ENCODE data around the gene C6orf15.

Gene C6orf15

DNA sequence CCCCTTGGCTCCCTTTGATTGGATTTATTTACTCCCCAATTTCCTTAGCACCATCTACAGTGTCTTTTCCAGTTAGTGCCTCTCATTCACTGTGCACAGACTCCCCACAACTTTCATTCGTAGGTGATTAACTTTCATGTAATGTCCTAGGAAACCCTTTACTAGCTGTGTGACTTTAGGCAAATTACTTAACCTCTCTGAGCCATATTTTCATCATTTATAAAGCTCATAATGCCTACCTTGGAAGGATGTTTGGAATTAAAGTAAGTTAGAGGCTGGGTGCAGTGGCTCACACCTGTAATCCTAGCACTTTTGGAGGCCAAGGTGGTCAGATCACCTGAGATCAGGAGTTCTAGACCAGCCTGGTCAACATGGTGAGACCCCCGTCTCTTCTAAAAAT is 20.1 kb downstream of the C6orf15 start:
- TF ChIP-seq EZH2phosphoT487 (IDR thresholded peaks at IDR 0.05; ENCODE audit: low read length) (no peak), EZH2 (optimal IDR thresholded peaks at IDR 0.05; ENCODE audit: low read depth, low read length) (no peak)
- TF ChIP-seq, protein P1, sequence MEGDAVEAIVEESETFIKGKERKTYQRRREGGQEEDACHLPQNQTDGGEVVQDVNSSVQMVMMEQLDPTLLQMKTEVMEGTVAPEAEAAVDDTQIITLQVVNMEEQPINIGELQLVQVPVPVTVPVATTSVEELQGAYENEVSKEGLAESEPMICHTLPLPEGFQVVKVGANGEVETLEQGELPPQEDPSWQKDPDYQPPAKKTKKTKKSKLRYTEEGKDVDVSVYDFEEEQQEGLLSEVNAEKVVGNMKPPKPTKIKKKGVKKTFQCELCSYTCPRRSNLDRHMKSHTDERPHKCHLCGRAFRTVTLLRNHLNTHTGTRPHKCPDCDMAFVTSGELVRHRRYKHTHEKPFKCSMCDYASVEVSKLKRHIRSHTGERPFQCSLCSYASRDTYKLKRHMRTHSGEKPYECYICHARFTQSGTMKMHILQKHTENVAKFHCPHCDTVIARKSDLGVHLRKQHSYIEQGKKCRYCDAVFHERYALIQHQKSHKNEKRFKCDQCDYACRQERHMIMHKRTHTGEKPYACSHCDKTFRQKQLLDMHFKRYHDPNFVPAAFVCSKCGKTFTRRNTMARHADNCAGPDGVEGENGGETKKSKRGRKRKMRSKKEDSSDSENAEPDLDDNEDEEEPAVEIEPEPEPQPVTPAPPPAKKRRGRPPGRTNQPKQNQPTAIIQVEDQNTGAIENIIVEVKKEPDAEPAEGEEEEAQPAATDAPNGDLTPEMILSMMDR (IDR thresholded peaks at IDR 0.05; ENCODE audit: low read length), result no peak
- H3F3A ChIP-seq (ENCODE audit: insufficient read depth, low read length), result peaks cover 3% of the 10 kb centered on the region; the same call in 1 of the 2 replicates
- H3K36me3 ChIP-seq (replicated peaks; ENCODE audit: insufficient read depth, low read length), result no peaks in the 10 kb centered on the region
- no peak overlapping the region for H3K27ac ChIP-seq (ENCODE audit: low read length)
- no peak overlapping the region for H3K4me3 ChIP-seq (ENCODE audit: low read length)
- H3K9ac ChIP-seq (ENCODE audit: low read length), result no peak overlapping the region
- H3K9me2 ChIP-seq (replicated peaks; ENCODE audit: insufficient read depth, low read length), result no peaks in the 10 kb centered on the region
- H2AFZ ChIP-seq (ENCODE audit: low read length), result no peak overlapping the region
- no peak overlapping the region for H3K4me2 ChIP-seq (ENCODE audit: low read depth, low read length)
- H4K20me1 ChIP-seq (ENCODE audit: insufficient read depth, low read length), result no peaks in the 10 kb centered on the region
- no peaks in the 10 kb centered on the region for H3K79me2 ChIP-seq (ENCODE audit: low read length)
- H3K27me3 ChIP-seq (replicated peaks; ENCODE audit: insufficient read depth, low read length), result no peaks in the 10 kb centered on the region
- no peaks in the 10 kb centered on the region for H3K9me3 ChIP-seq (replicated peaks; ENCODE audit: insufficient read depth, low read length)
- peaks cover 13% of the 10 kb centered on the region for H3K4me1 ChIP-seq (ENCODE audit: low read length)
- DNase-seq, result no peak

DNA sequence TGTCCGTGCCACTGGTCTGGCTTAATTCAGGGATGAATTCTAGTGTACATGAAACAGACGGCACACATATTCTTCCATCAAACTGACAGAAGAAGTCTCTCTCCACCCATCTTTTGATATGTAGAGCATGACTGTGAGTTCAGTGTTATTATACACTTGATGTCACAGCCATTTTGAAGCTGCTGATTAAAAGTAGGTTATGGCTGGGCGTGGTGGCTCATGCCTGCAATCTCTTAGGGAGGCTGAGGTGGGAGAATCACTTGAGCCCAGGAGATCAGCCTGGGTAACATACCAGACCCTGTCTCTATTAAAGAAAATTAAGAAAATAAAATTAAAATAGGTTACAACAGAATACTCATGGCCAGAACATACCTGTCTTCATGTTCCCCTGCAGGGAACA is 20.7 kb downstream of the C6orf15 start:
- Histone ChIP-seq H3K9me3 (replicated peaks; ENCODE audit: insufficient read depth, low read length) (no peaks in the 10 kb centered on the region), H3K4me2 (ENCODE audit: low read depth, low read length) (no peak overlapping the region), H3K4me3 (ENCODE audit: low read length) (no peak overlapping the region), H3K9ac (ENCODE audit: low read length) (no peak overlapping the region), H3F3A (ENCODE audit: insufficient read depth, low read length) (peaks cover 2% of the 10 kb centered on the region; the same call in 1 of the 2 replicates), H3K27ac (ENCODE audit: low read length) (no peak overlapping the region), H3K36me3 (replicated peaks; ENCODE audit: insufficient read depth, low read length) (no peaks in the 10 kb centered on the region), H3K79me2 (ENCODE audit: low read length) (no peaks in the 10 kb centered on the region), H3K4me1 (ENCODE audit: low read length) (peaks cover 13% of the 10 kb centered on the region), H3K9me2 (replicated peaks; ENCODE audit: insufficient read depth, low read length) (no peaks in the 10 kb centered on the region), H3K27me3 (replicated peaks; ENCODE audit: insufficient read depth, low read length) (no peaks in the 10 kb centered on the region), H4K20me1 (ENCODE audit: insufficient read depth, low read length) (no peaks in the 10 kb centered on the region), H2AFZ (ENCODE audit: low read length) (no peak overlapping the region)
- TF ChIP-seq EZH2phosphoT487 (IDR thresholded peaks at IDR 0.05; ENCODE audit: low read length) (no peak), EZH2 (optimal IDR thresholded peaks at IDR 0.05; ENCODE audit: low read depth, low read length) (no peak)
- TF ChIP-seq, protein P1 (IDR thresholded peaks at IDR 0.05; ENCODE audit: low read length), result no peak
- no peak for DNase-seq

DNA sequence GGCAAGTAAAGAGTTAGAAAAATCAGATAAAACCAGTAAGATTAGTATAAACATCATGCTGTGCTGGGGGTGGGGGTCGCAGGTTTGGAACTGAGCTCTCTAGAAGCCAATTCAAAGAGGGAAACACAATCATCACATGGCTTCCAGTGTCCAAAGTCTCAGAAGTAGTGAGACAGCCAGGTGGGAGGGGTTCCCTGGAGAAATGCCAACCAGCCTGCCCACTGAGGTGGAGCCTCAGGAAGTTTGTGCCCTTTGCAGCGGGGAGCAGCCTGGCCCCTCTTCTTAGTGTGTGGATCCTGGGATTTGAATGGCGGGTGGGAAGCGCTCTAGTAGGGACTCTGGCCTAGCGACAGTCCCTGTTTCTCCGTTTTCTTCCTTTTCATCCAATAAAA is 21.4 kb downstream of the C6orf15 start:
- no peaks in the 10 kb centered on the region for H3K36me3 ChIP-seq (replicated peaks; ENCODE audit: insufficient read depth, low read length)
- H2AFZ ChIP-seq (ENCODE audit: low read length), result no peak overlapping the region
- H3K4me3 ChIP-seq (ENCODE audit: low read length), result no peak overlapping the region
- H3F3A ChIP-seq (ENCODE audit: insufficient read depth, low read length), result no peaks in the 10 kb centered on the region
- no peaks in the 10 kb centered on the region for H3K9me2 ChIP-seq (replicated peaks; ENCODE audit: insufficient read depth, low read length)
- H4K20me1 ChIP-seq (ENCODE audit: insufficient read depth, low read length), result no peaks in the 10 kb centered on the region
- no peak overlapping the region for H3K9ac ChIP-seq (ENCODE audit: low read length)
- H3K4me2 ChIP-seq (ENCODE audit: low read depth, low read length), result no peak overlapping the region
- H3K79me2 ChIP-seq (ENCODE audit: low read length), result no peaks in the 10 kb centered on the region
- no peaks in the 10 kb centered on the region for H3K27me3 ChIP-seq (replicated peaks; ENCODE audit: insufficient read depth, low read length)
- no peak for DNase-seq
- H3K4me1 ChIP-seq (ENCODE audit: low read length), result peaks cover 13% of the 10 kb centered on the region
- no peak for TF ChIP-seq EZH2 (optimal IDR thresholded peaks at IDR 0.05; ENCODE audit: low read depth, low read length)
- TF ChIP-seq, protein P1 (IDR thresholded peaks at IDR 0.05; ENCODE audit: low read length), result no peak
- no peak for TF ChIP-seq EZH2phosphoT487 (IDR thresholded peaks at IDR 0.05; ENCODE audit: low read length)
- no peak overlapping the region for H3K27ac ChIP-seq (ENCODE audit: low read length)
- H3K9me3 ChIP-seq (replicated peaks; ENCODE audit: insufficient read depth, low read length), result no peaks in the 10 kb centered on the region

All from MM.1S (cell line).